OCI-LY7 (cell line): ENCODE results near the gene VPS13D.

Experiments used
- EZH2phosphoT487 ChIP-seq: fragments of 200-600 bp; sonication (generic); IDR thresholded peaks from 2 replicates; pipeline ENCODE4 v1.6.1; 2018; ENCODE audit warnings: low read depth, borderline replicate concordance, mild to moderate bottlenecking, mixed run types, antibody characterized with exemption, low read length, moderate library complexity, mixed read lengths
- TF ChIP-seq, protein P1 (sequence below): fragments of 200-600 bp; sonication (generic); conservative IDR thresholded peaks from 2 replicates; pipeline ENCODE4 v1.5.1; 2014; ENCODE audit warnings: mild to moderate bottlenecking, antibody characterized with exemption, low read length, moderate library complexity, mixed read lengths

DNA sequence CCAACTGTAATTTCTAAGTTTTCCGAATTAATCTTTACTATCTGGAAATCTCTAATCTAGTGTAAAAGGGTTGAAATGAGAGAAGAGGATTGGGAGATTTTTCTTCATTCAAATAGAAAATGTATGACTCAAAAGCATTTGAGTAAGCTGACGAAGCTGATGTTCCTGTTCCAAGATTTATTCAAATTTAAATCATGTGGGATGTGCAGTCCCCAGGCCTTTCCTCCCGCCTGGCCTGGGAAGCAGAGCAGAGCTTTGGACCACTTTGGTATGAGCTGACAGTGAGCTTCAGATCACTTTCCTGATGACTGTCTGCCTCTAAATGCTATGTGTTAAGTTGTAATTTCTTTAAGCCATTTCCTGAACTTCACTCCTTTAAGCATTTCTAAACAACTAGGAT, 196.2 kb downstream of the VPS13D start:
- no peak for TF ChIP-seq EZH2phosphoT487
- TF ChIP-seq, protein P1, sequence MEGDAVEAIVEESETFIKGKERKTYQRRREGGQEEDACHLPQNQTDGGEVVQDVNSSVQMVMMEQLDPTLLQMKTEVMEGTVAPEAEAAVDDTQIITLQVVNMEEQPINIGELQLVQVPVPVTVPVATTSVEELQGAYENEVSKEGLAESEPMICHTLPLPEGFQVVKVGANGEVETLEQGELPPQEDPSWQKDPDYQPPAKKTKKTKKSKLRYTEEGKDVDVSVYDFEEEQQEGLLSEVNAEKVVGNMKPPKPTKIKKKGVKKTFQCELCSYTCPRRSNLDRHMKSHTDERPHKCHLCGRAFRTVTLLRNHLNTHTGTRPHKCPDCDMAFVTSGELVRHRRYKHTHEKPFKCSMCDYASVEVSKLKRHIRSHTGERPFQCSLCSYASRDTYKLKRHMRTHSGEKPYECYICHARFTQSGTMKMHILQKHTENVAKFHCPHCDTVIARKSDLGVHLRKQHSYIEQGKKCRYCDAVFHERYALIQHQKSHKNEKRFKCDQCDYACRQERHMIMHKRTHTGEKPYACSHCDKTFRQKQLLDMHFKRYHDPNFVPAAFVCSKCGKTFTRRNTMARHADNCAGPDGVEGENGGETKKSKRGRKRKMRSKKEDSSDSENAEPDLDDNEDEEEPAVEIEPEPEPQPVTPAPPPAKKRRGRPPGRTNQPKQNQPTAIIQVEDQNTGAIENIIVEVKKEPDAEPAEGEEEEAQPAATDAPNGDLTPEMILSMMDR, result no peak
